Hepatocyte (in vitro differentiated cells): ENCODE measurements around the gene ATXN3L.

Experiments
- CTCF ChIP-seq: fragments of 200-600 bp; sonication (generic); IDR thresholded peaks from 2 replicates; pipeline ENCODE4 v1.5.1; 2016; ENCODE audit warnings: antibody characterized with exemption, mild to moderate bottlenecking; ENCODE audit not compliant: poor library complexity
- EZH2phosphoT487 ChIP-seq: fragments of 200-600 bp; sonication (generic); IDR thresholded peaks from one replicate; pipeline ENCODE4 v1.6.1; 2018; ENCODE audit warnings: antibody characterized with exemption, mild to moderate bottlenecking, low read depth, moderate library complexity; ENCODE audit not compliant: unreplicated experiment, severe bottlenecking

GRCh38 chrX:13311560-13311959, 8.3 kb downstream of the ATXN3L start:
- TF ChIP-seq CTCF (no peak), EZH2phosphoT487 (no peak)
